Thyroid gland (tissue), 4 donors: ENCODE data around the gene DDX50.

Experiments
- CTCF ChIP-seq, 6 experiments: fragments of 200-600 bp in 3 of 6; fragments of 450-650 bp in 3 of 6; sonication (generic) in 3 of 6; IDR thresholded peaks; one replicate each; pipeline ENCODE4 v1.5.1; 2016 to 2019; ENCODE audit warnings: antibody characterized with exemption in 6 of 6, mild to moderate bottlenecking in 2 of 6, inconsistent platforms in 1 of 6, moderate library complexity in 1 of 6
- POLR2A ChIP-seq, 2 donors: fragments of 450-650 bp; IDR thresholded peaks; one replicate each; pipeline ENCODE4 v1.6.1; 2017; ENCODE audit warnings: antibody characterized with exemption in 2 of 2, mild to moderate bottlenecking in 2 of 2, moderate library complexity in 1 of 2

- peak in 1 of 2 donors; percentile 37 for TF ChIP-seq POLR2A (IDR thresholded peaks at IDR 0.05)
- peak in 1 of 6 experiments; percentile 16 for TF ChIP-seq CTCF (IDR thresholded peaks at IDR 0.05)
Measured at GRCh38 chr10:68871731-68872342, 29.3 kb upstream of the DDX50 start.
